WTC11 (cell line): ENCODE data around the gene DAPK3. TPM values are rescaled to one million over a fixed set of nuclear protein-coding genes. Genes with fewer than 3 reads are reported as not detected.

Experiments used
- ATAC-seq: fragments of 200-7000 bp; cut with Tn5 transposase; 2 replicates; pipeline ENCODE4 v1.10.0; 2021; ENCODE audit warnings: mild to moderate bottlenecking, moderate library complexity
- CTCF ChIA-PET: fragments of 300-600 bp; sonication (Branson Sonifier 250); formaldehyde crosslinking; loops from one replicate; lab custom pipeline; 2021; ENCODE audit warnings: antibody characterized with exemption; lab: Charles Lee
- POLR2A ChIA-PET: fragments of 350-600 bp; sonication (Branson Sonifier 250); formaldehyde crosslinking; loops from one replicate; lab custom pipeline; 2021; ENCODE audit warnings: antibody characterized with exemption; lab: Charles Lee
- DNase-seq: peaks from one replicate; pipeline ENCODE4 v3.0.0; 2021; ENCODE audit warnings: low spot score
- H3K27ac Mint-ChIP-seq: 2 replicates; pipeline ENCODE4 v1.8.0; 2021; ENCODE audit warnings: mixed read lengths
- H3K27me3 Mint-ChIP-seq: 2 replicates; pipeline ENCODE4 v1.8.0; 2021; ENCODE audit warnings: low read depth, mild to moderate bottlenecking, moderate library complexity, mixed read lengths
- H3K36me3 Mint-ChIP-seq: 2 replicates; pipeline ENCODE4 v1.8.0; 2021; ENCODE audit warnings: mixed read lengths
- H3K4me1 Mint-ChIP-seq: 2 replicates; pipeline ENCODE4 v1.8.0; 2022; ENCODE audit warnings: mixed read lengths
- H3K4me3 Mint-ChIP-seq: 2 replicates; pipeline ENCODE4 v1.8.0; 2021; ENCODE audit warnings: mild to moderate bottlenecking, moderate library complexity, mixed read lengths
- H3K9me3 Mint-ChIP-seq: 2 replicates; pipeline ENCODE4 v1.8.0; 2021; ENCODE audit warnings: mixed read lengths
- RELA ChIP-seq: sonication (generic); formaldehyde crosslinking; IDR thresholded peaks from 2 replicates; pipeline ENCODE4 v1.8.1; 2022; ENCODE audit warnings: missing genetic modification reagents, mild to moderate bottlenecking, borderline replicate concordance
- RORB ChIP-seq: fragments of 250-450 bp; sonication (Bioruptor Pico); IDR thresholded peaks from 2 replicates; pipeline ENCODE4 v1.9.0; 2021; ENCODE audit warnings: mild to moderate bottlenecking
- TP53 ChIP-seq: sonication (generic); formaldehyde crosslinking; IDR thresholded peaks from 2 replicates; pipeline ENCODE4 v1.8.1; 2023; ENCODE audit warnings: mild to moderate bottlenecking, missing genetic modification reagents
- ZNF138 ChIP-seq: sonication (generic); formaldehyde crosslinking; conservative IDR thresholded peaks from 2 replicates; pipeline ENCODE4 v1.8.1; 2022; ENCODE audit warnings: mild to moderate bottlenecking, moderate library complexity, missing genetic modification reagents
- ZNF317 ChIP-seq: sonication (generic); formaldehyde crosslinking; IDR thresholded peaks from 2 replicates; pipeline ENCODE4 v1.8.1; 2023; ENCODE audit warnings: low read depth, mild to moderate bottlenecking, moderate library complexity, missing genetic modification reagents, borderline replicate concordance
- ZNF671 ChIP-seq: fragments of 250-450 bp; sonication (Bioruptor Pico); IDR thresholded peaks from 2 replicates; pipeline ENCODE4 v1.8.0; 2021; ENCODE audit warnings: mild to moderate bottlenecking
- total RNA-seq: library from RNA; stranded (reverse); gene quantifications from 3 replicates; pipeline ENCODE4 v1.2.3, GENCODE V29; 2021
- TF ChIP-seq, protein P1 (sequence below): sonication (generic); formaldehyde crosslinking; IDR thresholded peaks from 2 replicates; pipeline ENCODE4 v1.8.0; 2022; ENCODE audit warnings: mild to moderate bottlenecking, missing genetic modification reagents
- TF ChIP-seq, protein P2 (sequence below): sonication (generic); formaldehyde crosslinking; IDR thresholded peaks from 2 replicates; pipeline ENCODE4 v1.8.0; 2023; ENCODE audit warnings: mild to moderate bottlenecking, missing genetic modification reagents
- TF ChIP-seq, protein P3 (sequence below): fragments of 250-450 bp; sonication (Bioruptor Pico); IDR thresholded peaks from 2 replicates; pipeline ENCODE4 v1.9.0; 2021; ENCODE audit warnings: mild to moderate bottlenecking
- TF ChIP-seq, protein P4 (sequence below): fragments of 250-450 bp; sonication (Bioruptor Pico); IDR thresholded peaks from 2 replicates; pipeline ENCODE4 v1.9.0; 2021; ENCODE audit warnings: mild to moderate bottlenecking, borderline replicate concordance
- TF ChIP-seq, protein P5 (sequence below): fragments of 250-450 bp; sonication (Bioruptor Pico); conservative IDR thresholded peaks from 2 replicates; pipeline ENCODE4 v1.9.0; 2021; ENCODE audit warnings: mild to moderate bottlenecking

Gene DAPK3
- total RNA-seq, 1 experiment from 2014 or later: 73.5 TPM

DNA sequence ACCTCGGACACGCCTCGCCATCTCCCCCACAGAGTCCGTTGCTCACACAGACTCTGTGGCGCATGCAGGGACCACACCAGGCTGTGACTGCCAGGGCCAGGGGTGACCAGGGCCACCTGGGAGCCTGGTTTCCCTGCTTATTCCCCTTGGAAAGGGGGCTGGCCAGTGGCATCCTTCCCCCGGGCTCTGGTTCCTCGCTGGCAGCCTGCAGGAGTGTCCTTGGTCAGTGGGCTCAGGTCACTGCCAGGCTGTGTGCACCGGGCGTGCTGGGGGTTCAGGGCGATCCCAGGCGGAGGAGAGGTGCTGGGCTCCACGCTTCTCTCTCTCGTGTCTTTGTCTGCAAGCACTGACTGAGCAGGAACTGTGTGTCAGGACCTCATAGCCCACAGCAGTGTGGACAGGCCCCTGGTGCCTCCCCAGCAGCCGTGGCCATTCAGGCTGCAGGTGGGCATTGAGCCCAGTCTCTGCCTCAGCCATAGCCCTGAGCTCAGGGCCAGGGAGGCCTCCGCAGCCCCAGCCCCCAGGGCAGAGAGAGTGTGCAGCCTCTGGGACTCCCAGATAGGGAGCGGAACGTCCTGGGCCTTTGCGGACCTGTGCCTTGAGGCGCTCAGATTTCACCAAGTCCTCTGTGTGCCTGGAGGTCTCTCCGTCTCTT, 43.1 kb upstream of the DAPK3 start:
- H3K36me3 Mint-ChIP-seq: peaks cover 6% of the 10 kb centered on the region
- no peak overlapping the region for H3K27ac Mint-ChIP-seq
- DNase-seq (no peak), ATAC-seq (no peak)
- POLR2A ChIA-PET: no interaction called here
- TF ChIP-seq ZNF138 (CRISPR knock-in tag) (no peak), ZNF317 (CRISPR knock-in tag) (no peak), TP53 (CRISPR knock-in tag) (no peak), ZNF671 (CRISPR knock-in tag) (no peak), RORB (CRISPR knock-in tag) (no peak)
- TF ChIP-seq, protein P1, sequence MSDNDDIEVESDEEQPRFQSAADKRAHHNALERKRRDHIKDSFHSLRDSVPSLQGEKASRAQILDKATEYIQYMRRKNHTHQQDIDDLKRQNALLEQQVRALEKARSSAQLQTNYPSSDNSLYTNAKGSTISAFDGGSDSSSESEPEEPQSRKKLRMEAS (CRISPR knock-in tag): no peak
- TF ChIP-seq, protein P2, sequence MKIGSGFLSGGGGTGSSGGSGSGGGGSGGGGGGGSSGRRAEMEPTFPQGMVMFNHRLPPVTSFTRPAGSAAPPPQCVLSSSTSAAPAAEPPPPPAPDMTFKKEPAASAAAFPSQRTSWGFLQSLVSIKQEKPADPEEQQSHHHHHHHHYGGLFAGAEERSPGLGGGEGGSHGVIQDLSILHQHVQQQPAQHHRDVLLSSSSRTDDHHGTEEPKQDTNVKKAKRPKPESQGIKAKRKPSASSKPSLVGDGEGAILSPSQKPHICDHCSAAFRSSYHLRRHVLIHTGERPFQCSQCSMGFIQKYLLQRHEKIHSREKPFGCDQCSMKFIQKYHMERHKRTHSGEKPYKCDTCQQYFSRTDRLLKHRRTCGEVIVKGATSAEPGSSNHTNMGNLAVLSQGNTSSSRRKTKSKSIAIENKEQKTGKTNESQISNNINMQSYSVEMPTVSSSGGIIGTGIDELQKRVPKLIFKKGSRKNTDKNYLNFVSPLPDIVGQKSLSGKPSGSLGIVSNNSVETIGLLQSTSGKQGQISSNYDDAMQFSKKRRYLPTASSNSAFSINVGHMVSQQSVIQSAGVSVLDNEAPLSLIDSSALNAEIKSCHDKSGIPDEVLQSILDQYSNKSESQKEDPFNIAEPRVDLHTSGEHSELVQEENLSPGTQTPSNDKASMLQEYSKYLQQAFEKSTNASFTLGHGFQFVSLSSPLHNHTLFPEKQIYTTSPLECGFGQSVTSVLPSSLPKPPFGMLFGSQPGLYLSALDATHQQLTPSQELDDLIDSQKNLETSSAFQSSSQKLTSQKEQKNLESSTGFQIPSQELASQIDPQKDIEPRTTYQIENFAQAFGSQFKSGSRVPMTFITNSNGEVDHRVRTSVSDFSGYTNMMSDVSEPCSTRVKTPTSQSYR (CRISPR knock-in tag): no peak
- TF ChIP-seq, protein P3, sequence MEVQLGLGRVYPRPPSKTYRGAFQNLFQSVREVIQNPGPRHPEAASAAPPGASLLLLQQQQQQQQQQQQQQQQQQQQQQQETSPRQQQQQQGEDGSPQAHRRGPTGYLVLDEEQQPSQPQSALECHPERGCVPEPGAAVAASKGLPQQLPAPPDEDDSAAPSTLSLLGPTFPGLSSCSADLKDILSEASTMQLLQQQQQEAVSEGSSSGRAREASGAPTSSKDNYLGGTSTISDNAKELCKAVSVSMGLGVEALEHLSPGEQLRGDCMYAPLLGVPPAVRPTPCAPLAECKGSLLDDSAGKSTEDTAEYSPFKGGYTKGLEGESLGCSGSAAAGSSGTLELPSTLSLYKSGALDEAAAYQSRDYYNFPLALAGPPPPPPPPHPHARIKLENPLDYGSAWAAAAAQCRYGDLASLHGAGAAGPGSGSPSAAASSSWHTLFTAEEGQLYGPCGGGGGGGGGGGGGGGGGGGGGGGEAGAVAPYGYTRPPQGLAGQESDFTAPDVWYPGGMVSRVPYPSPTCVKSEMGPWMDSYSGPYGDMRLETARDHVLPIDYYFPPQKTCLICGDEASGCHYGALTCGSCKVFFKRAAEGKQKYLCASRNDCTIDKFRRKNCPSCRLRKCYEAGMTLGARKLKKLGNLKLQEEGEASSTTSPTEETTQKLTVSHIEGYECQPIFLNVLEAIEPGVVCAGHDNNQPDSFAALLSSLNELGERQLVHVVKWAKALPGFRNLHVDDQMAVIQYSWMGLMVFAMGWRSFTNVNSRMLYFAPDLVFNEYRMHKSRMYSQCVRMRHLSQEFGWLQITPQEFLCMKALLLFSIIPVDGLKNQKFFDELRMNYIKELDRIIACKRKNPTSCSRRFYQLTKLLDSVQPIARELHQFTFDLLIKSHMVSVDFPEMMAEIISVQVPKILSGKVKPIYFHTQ (CRISPR knock-in tag): no peak
- TF ChIP-seq, protein P4, sequence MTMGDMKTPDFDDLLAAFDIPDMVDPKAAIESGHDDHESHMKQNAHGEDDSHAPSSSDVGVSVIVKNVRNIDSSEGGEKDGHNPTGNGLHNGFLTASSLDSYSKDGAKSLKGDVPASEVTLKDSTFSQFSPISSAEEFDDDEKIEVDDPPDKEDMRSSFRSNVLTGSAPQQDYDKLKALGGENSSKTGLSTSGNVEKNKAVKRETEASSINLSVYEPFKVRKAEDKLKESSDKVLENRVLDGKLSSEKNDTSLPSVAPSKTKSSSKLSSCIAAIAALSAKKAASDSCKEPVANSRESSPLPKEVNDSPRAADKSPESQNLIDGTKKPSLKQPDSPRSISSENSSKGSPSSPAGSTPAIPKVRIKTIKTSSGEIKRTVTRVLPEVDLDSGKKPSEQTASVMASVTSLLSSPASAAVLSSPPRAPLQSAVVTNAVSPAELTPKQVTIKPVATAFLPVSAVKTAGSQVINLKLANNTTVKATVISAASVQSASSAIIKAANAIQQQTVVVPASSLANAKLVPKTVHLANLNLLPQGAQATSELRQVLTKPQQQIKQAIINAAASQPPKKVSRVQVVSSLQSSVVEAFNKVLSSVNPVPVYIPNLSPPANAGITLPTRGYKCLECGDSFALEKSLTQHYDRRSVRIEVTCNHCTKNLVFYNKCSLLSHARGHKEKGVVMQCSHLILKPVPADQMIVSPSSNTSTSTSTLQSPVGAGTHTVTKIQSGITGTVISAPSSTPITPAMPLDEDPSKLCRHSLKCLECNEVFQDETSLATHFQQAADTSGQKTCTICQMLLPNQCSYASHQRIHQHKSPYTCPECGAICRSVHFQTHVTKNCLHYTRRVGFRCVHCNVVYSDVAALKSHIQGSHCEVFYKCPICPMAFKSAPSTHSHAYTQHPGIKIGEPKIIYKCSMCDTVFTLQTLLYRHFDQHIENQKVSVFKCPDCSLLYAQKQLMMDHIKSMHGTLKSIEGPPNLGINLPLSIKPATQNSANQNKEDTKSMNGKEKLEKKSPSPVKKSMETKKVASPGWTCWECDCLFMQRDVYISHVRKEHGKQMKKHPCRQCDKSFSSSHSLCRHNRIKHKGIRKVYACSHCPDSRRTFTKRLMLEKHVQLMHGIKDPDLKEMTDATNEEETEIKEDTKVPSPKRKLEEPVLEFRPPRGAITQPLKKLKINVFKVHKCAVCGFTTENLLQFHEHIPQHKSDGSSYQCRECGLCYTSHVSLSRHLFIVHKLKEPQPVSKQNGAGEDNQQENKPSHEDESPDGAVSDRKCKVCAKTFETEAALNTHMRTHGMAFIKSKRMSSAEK (CRISPR knock-in tag): no peak
- no peaks in the 10 kb centered on the region for H3K27me3 Mint-ChIP-seq
- no peaks in the 10 kb centered on the region for H3K9me3 Mint-ChIP-seq
- CTCF ChIA-PET: no interaction called here
- H3K4me3 Mint-ChIP-seq: no peak overlapping the region
- peaks cover 9% of the 10 kb centered on the region for H3K4me1 Mint-ChIP-seq

DNA sequence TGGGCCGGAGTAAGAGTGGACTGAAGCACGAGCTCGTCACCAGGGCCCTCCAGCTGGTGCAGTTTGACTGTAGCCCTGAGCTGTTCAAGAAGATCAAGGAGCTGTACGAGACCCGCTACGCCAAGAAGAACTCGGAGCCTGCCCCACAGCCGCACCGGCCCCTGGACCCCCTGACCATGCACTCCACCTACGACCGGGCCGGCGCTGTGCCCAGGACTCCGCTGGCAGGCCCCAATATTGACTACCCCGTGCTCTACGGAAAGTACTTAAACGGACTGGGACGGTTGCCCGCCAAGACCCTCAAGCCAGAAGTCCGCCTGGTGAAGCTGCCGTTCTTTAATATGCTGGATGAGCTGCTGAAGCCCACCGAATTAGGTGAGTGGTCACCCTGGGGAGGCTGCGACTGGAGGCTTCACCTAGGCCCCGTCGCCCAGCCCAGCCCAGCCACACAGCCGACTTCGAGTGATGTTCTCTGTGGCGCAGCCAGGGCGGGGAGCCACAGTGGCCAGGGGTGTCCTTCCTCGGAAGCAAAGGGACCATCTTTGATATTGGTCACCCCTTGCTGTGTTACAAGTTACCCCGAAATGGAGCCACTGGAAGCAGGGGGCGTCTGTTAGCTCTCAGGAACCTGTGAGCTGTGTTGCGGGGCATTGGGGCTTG, 42.2 kb upstream of the DAPK3 start:
- Mint-ChIP-seq H3K27me3 (no peaks in the 10 kb centered on the region), H3K4me3 (no peak overlapping the region)
- TF ChIP-seq, protein P5, sequence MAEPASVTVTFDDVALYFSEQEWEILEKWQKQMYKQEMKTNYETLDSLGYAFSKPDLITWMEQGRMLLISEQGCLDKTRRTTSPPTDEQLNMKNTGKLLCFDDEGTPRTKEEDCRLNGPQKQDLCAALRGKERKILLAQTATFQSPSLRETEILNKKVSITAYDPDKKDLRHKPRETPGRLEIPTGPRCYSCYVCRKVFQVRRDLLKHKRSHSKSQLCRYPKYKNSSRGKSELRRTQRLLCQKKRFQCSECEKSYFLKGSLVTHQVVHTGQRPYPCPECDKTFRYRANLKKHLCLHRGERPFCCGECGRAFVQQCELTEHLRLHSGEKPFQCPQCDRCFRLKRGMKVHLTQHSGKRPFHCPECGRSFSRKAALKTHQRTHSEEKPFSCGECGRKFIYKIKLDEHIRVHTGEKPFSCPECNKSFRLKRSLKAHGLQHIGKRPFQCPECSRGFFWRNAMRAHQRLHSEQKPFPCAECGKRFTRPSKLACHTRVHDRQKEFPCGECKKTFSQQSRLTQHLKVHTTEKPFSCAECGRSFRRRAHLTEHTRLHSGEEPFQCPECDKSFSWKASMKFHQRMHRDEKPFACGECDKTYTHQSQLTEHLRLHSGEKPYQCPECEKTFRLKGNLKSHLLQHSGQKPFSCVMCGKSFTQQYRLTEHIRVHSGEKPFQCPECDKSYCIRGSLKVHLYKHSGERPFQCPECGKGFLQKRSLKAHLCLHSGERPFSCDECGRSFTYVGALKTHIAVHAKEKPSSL (CRISPR knock-in tag): no peak
- TF ChIP-seq ZNF317 (CRISPR knock-in tag) (no peak), RELA (CRISPR knock-in tag) (no peak)
- TF ChIP-seq, all 79 proteins: peak for 0
- H3K27ac Mint-ChIP-seq: no peak overlapping the region
- no peak for DNase-seq
- H3K4me1 Mint-ChIP-seq: peaks cover 14% of the 10 kb centered on the region
- ATAC-seq: no peak
- ChIA-PET POLR2A (no interaction called here), CTCF (no interaction called here)
- peaks cover 6% of the 10 kb centered on the region for H3K36me3 Mint-ChIP-seq
- no peaks in the 10 kb centered on the region for H3K9me3 Mint-ChIP-seq
